GM23338 (cell line): Measurements from ENCODE around the gene MAP3K9. TPM values are rescaled to one million over a fixed set of nuclear protein-coding genes. Genes with fewer than 3 reads are reported as not detected.

Experiments used
- ATAC-seq: fragments of 200-7000 bp; cut with Tn5 transposase; 3 replicates; pipeline ENCODE4 v1.9.1; 2020
- DNase-seq: peaks from one replicate; pipeline ENCODE4 v3.0.0-alpha.2; 2015; ENCODE audit warnings: low spot score
- H2AFZ ChIP-seq: fragments of 200-600 bp; sonication (generic); 2 replicates; pipeline ENCODE4 v1.8.0; 2016; ENCODE audit warnings: antibody characterized with exemption, mild to moderate bottlenecking, moderate library complexity
- H3F3A ChIP-seq: fragments of 200-600 bp; sonication (generic); replicated peaks from 2 replicates; pipeline ENCODE4 v1.8.0; 2017; ENCODE audit warnings: antibody characterized with exemption, mixed run types, low read depth
- H3K27ac ChIP-seq: fragments of 200-600 bp; sonication (generic); 2 replicates; pipeline ENCODE4 v1.6.1; 2016; ENCODE audit warnings: low read depth
- H3K27me3 ChIP-seq: fragments of 200-600 bp; sonication (generic); 2 replicates; pipeline ENCODE4 v1.8.0; 2016; ENCODE audit warnings: mild to moderate bottlenecking, mixed run types, moderate library complexity; ENCODE audit not compliant: insufficient read depth
- H3K36me3 ChIP-seq: fragments of 200-600 bp; sonication (generic); 2 replicates; pipeline ENCODE4 v1.8.0; 2016; ENCODE audit warnings: mild to moderate bottlenecking; ENCODE audit not compliant: insufficient read depth
- H3K4me1 ChIP-seq: fragments of 200-600 bp; sonication (generic); 2 replicates; pipeline ENCODE4 v1.8.0; 2016; ENCODE audit warnings: mild to moderate bottlenecking, moderate library complexity; ENCODE audit not compliant: insufficient read depth
- H3K4me2 ChIP-seq: fragments of 200-600 bp; sonication (generic); 2 replicates; pipeline ENCODE4 v1.7.1; 2017; ENCODE audit warnings: mixed run types
- H3K4me3 ChIP-seq: fragments of 200-600 bp; sonication (generic); 2 replicates; pipeline ENCODE4 v1.6.1; 2016; ENCODE audit warnings: mixed run types
- H3K79me2 ChIP-seq: fragments of 200-600 bp; sonication (generic); replicated peaks from 2 replicates; pipeline ENCODE4 v1.8.0; 2017; ENCODE audit warnings: mild to moderate bottlenecking; ENCODE audit not compliant: insufficient read depth
- H3K9me2 ChIP-seq: fragments of 200-600 bp; sonication (generic); 2 replicates; pipeline ENCODE4 v1.8.0; 2017; ENCODE audit not compliant: insufficient read depth
- H4K20me1 ChIP-seq: fragments of 200-600 bp; sonication (generic); replicated peaks from 2 replicates; pipeline ENCODE4 v1.8.0; 2017; ENCODE audit warnings: mild to moderate bottlenecking; ENCODE audit not compliant: insufficient read depth
- H3K27ac Mint-ChIP-seq: 2 replicates; pipeline ENCODE4 v1.8.0; 2020; ENCODE audit warnings: inconsistent platforms, mild to moderate bottlenecking, moderate library complexity, mixed read lengths
- H3K27me3 Mint-ChIP-seq: 3 replicates; pipeline ENCODE4 v1.8.0; 2022; ENCODE audit warnings: low read depth, mild to moderate bottlenecking, moderate library complexity, mixed read lengths, inconsistent platforms; ENCODE audit not compliant: insufficient read depth, poor library complexity
- H3K36me3 Mint-ChIP-seq: 3 replicates; pipeline ENCODE4 v1.8.0; 2021; ENCODE audit warnings: low read depth, mild to moderate bottlenecking, inconsistent platforms, moderate library complexity, mixed read lengths
- H3K4me1 Mint-ChIP-seq: 3 replicates; pipeline ENCODE4 v1.8.0; 2020; ENCODE audit warnings: mild to moderate bottlenecking, inconsistent platforms, mixed read lengths
- H3K4me3 Mint-ChIP-seq: 3 replicates; pipeline ENCODE4 v1.8.0; 2021; ENCODE audit warnings: moderate library complexity, mild to moderate bottlenecking, inconsistent platforms, mixed read lengths
- H3K9me3 Mint-ChIP-seq: 3 replicates; pipeline ENCODE4 v1.8.0; 2020; ENCODE audit warnings: moderate library complexity, mild to moderate bottlenecking, inconsistent platforms, mixed read lengths
- CREB1 ChIP-seq: fragments of 250-450 bp; sonication (Bioruptor Pico); IDR thresholded peaks from 2 replicates; pipeline ENCODE4 v1.5.0; 2020; ENCODE audit warnings: low read depth, mild to moderate bottlenecking, moderate library complexity
- CTCF ChIP-seq, 2 experiments: fragments of 200-600 bp in 1 of 2; sonication (generic) in 1 of 2; conservative IDR thresholded peaks; 2 replicates each; pipeline versions ENCODE4 v1.5.1 to v1.6.1; 2016 to 2017; ENCODE audit warnings: antibody characterized with exemption in 2 of 2, low read depth in 2 of 2, mild to moderate bottlenecking in 2 of 2, moderate library complexity in 1 of 2
- ETS1 ChIP-seq: IDR thresholded peaks from 2 replicates; pipeline ENCODE4 v1.6.1; 2016; ENCODE audit warnings: antibody characterized with exemption
- EZH2 ChIP-seq: fragments of 200-600 bp; sonication (generic); IDR thresholded peaks from one replicate; pipeline ENCODE4 v1.8.0; 2017; ENCODE audit warnings: antibody characterized with exemption, mild to moderate bottlenecking, low read depth; ENCODE audit not compliant: unreplicated experiment
- EZH2phosphoT487 ChIP-seq: fragments of 200-600 bp; sonication (generic); IDR thresholded peaks from one replicate; pipeline ENCODE4 v1.8.1; 2018; ENCODE audit warnings: antibody characterized with exemption; ENCODE audit not compliant: unreplicated experiment
- JUNB ChIP-seq: IDR thresholded peaks from one replicate; pipeline ENCODE4 v1.6.1; 2016; ENCODE audit warnings: antibody characterized with exemption; ENCODE audit not compliant: unreplicated experiment
- NANOG ChIP-seq: IDR thresholded peaks from 2 replicates; pipeline ENCODE4 v1.6.1; 2016; ENCODE audit warnings: antibody characterized with exemption, borderline replicate concordance
- POLR2AphosphoS5 ChIP-seq: IDR thresholded peaks from 2 replicates; pipeline ENCODE4 v1.6.1; 2016; ENCODE audit warnings: antibody characterized with exemption, low read depth
- REST ChIP-seq: IDR thresholded peaks from one replicate; pipeline ENCODE4 v1.6.1; 2018; ENCODE audit warnings: antibody characterized with exemption; ENCODE audit not compliant: unreplicated experiment
- STAT1 ChIP-seq: IDR thresholded peaks from one replicate; pipeline ENCODE4 v1.6.1; 2016; ENCODE audit warnings: antibody characterized with exemption; ENCODE audit not compliant: unreplicated experiment
- ZNF114 ChIP-seq: fragments of 250-450 bp; sonication (Bioruptor Pico); IDR thresholded peaks from 2 replicates; pipeline ENCODE4 v1.5.0; 2020; ENCODE audit warnings: mild to moderate bottlenecking, moderate library complexity
- ZNF331 ChIP-seq: fragments of 250-450 bp; sonication (Bioruptor Pico); IDR thresholded peaks from 2 replicates; pipeline ENCODE4 v1.5.0; 2020; ENCODE audit warnings: low read depth, mild to moderate bottlenecking, moderate library complexity
- ZNF462 ChIP-seq: fragments of 250-450 bp; sonication (Bioruptor Pico); IDR thresholded peaks from 2 replicates; pipeline ENCODE4 v1.5.0; 2020; ENCODE audit warnings: mild to moderate bottlenecking, moderate library complexity
- polyA plus RNA-seq: library from polyadenylated mRNA; unstranded; fragments of >200 nt; fragmentation: Nextera tagmentation; extraction: Ambion mirVana; gene quantifications from 2 replicates; pipeline ENCODE4 v1.2.1, GENCODE V29; 2016
- total RNA-seq: library from RNA; depleted of rRNA; stranded (reverse); fragments of >200 nt; shearing (Covaris generic); gene quantifications from 2 replicates; pipeline ENCODE4 v1.2.3, GENCODE V29; 2014

The MAP3K9 gene
- total and polyA plus RNA-seq, 2 experiments from 2014 or later: 5.3 to 30.8 TPM

- Mint-ChIP-seq H3K27me3 (peaks cover 4% of the 10 kb centered on the region), H3K4me3 (no peak overlapping the region), H3K9me3 (no peaks in the 10 kb centered on the region), H3K27ac (no peak overlapping the region), H3K36me3 (peaks cover 3% of the 10 kb centered on the region; the same call in 2 of the 3 replicates), H3K4me1 (peaks cover 18% of the 10 kb centered on the region)
- H3K36me3 ChIP-seq: no peaks in the 10 kb centered on the region
- H3K4me2 ChIP-seq: no peak overlapping the region
- H3K79me2 ChIP-seq: no peaks in the 10 kb centered on the region
- no peak overlapping the region for H3K27ac ChIP-seq
- DNase-seq: no peak
- H2AFZ ChIP-seq: no peak overlapping the region
- no peaks in the 10 kb centered on the region for H3K9me2 ChIP-seq
- ATAC-seq: no peak
- no peak for TF ChIP-seq CTCF (conservative IDR thresholded peaks at IDR 0.05; ENCODE audit: low read depth in 2 of 2)
- no peak for TF ChIP-seq REST
- TF ChIP-seq ZNF114 (CRISPR knock-in tag): no peak
- TF ChIP-seq ZNF462 (CRISPR knock-in tag): no peak
- TF ChIP-seq JUNB: no peak
- TF ChIP-seq ZNF331 (CRISPR knock-in tag): no peak
- no peak for TF ChIP-seq CREB1 (CRISPR knock-in tag)
- TF ChIP-seq STAT1: no peak
- no peak for TF ChIP-seq EZH2phosphoT487
- TF ChIP-seq EZH2: no peak
- TF ChIP-seq POLR2AphosphoS5: no peak
- TF ChIP-seq NANOG: no peak
- no peak for TF ChIP-seq ETS1
- H3K4me3 ChIP-seq: no peak overlapping the region
- H3F3A ChIP-seq: peaks cover 9% of the 10 kb centered on the region; the same call in 1 of the 2 replicates
- H3K27me3 ChIP-seq: no peaks in the 10 kb centered on the region
- H3K4me1 ChIP-seq: peaks cover 9% of the 10 kb centered on the region
- no peaks in the 10 kb centered on the region for H4K20me1 ChIP-seq
Measured at GRCh38 chr14:70680748-70681147, 128.6 kb downstream of the MAP3K9 start.
